8988T (cell line): ENCODE results near the gene THBS1.

Source experiments
- DNase-seq: peaks from one replicate; pipeline ENCODE4 v3.0.0; 2011

THBS1 gene

GRCh38 chr15:39609166-39609916 is 28.5 kb downstream of the THBS1 start:
- no peak for DNase-seq

GRCh38 chr15:39610665-39611064 is 29.8 kb downstream of the THBS1 start:
- DNase-seq, result no peak

- DNase-seq, result no peak
These were observed 32.4 kb downstream of the THBS1 start for GRCh38 chr15:39613271-39613670.

GRCh38 chr15:39613861-39614260 is 33.0 kb downstream of the THBS1 start:
- no peak for DNase-seq

GRCh38 chr15:39616731-39617455 is 36.0 kb downstream of the THBS1 start:
- DNase-seq, result no peak

- DNase-seq, result no peak
These were observed 37.4 kb downstream of the THBS1 start for GRCh38 chr15:39618063-39618823.

- DNase-seq, result no peak
These were observed 40.3 kb downstream of the THBS1 start for GRCh38 chr15:39621210-39621609.

- DNase-seq, result no peak
These were observed 41.1 kb downstream of the THBS1 start for GRCh38 chr15:39621976-39622375.

- no peak for DNase-seq
These were observed 42.0 kb downstream of the THBS1 start for GRCh38 chr15:39622660-39623516.

- DNase-seq, result no peak
These were observed 42.7 kb downstream of the THBS1 start for GRCh38 chr15:39623529-39623931.

- no peak for DNase-seq
These were observed 43.9 kb downstream of the THBS1 start for GRCh38 chr15:39624806-39625205.

GRCh38 chr15:39625451-39625850 is 44.6 kb downstream of the THBS1 start:
- DNase-seq, result no peak

GRCh38 chr15:39625856-39626255 is 45.0 kb downstream of the THBS1 start:
- no peak for DNase-seq

- DNase-seq, result no peak
These were observed 46.7 kb downstream of the THBS1 start for GRCh38 chr15:39627451-39628143.

GRCh38 chr15:39628144-39628508 is 47.2 kb downstream of the THBS1 start:
- no peak for DNase-seq

GRCh38 chr15:39628546-39629257 is 47.8 kb downstream of the THBS1 start:
- no peak for DNase-seq

GRCh38 chr15:39629371-39629770 is 48.5 kb downstream of the THBS1 start:
- peak; percentile 24 for DNase-seq

- DNase-seq, result no peak
These were observed 49.0 kb downstream of the THBS1 start for GRCh38 chr15:39629906-39630305.

GRCh38 chr15:39631357-39631756 is 50.5 kb downstream of the THBS1 start:
- no peak for DNase-seq

- DNase-seq, result no peak
These were observed 57.2 kb downstream of the THBS1 start for GRCh38 chr15:39638041-39638440.

GRCh38 chr15:39639037-39639436 is 58.2 kb downstream of the THBS1 start:
- DNase-seq, result no peak

GRCh38 chr15:39640665-39641064 is 59.8 kb downstream of the THBS1 start:
- DNase-seq, result no peak
